D721Med (cell line): ENCODE data around the gene PCYT2.

Source experiments
- DNase-seq: peaks from one replicate; pipeline ENCODE4 v3.0.0; 2011; ENCODE audit warnings: low spot score; ENCODE audit not compliant: insufficient read length
- FAIRE-seq: peaks from 2 replicates; lab custom pipeline; 2011; peaks lifted over from hg19 to GRCh38; lab: Jason Lieb, UNC
- CTCF ChIP-seq: IDR thresholded peaks from 2 replicates; pipeline ENCODE4 v1.5.1; 2012; ENCODE audit warnings: mild to moderate bottlenecking, control low read depth; ENCODE audit not compliant: insufficient read depth; ENCODE audit errors: missing control alignments

PCYT2 gene

GRCh38 chr17:81914103-81914850 lies 3.1 kb upstream of the PCYT2 start:
- FAIRE-seq, result no peak
- TF ChIP-seq CTCF, result no peak
- DNase-seq, result no peak

DNA sequence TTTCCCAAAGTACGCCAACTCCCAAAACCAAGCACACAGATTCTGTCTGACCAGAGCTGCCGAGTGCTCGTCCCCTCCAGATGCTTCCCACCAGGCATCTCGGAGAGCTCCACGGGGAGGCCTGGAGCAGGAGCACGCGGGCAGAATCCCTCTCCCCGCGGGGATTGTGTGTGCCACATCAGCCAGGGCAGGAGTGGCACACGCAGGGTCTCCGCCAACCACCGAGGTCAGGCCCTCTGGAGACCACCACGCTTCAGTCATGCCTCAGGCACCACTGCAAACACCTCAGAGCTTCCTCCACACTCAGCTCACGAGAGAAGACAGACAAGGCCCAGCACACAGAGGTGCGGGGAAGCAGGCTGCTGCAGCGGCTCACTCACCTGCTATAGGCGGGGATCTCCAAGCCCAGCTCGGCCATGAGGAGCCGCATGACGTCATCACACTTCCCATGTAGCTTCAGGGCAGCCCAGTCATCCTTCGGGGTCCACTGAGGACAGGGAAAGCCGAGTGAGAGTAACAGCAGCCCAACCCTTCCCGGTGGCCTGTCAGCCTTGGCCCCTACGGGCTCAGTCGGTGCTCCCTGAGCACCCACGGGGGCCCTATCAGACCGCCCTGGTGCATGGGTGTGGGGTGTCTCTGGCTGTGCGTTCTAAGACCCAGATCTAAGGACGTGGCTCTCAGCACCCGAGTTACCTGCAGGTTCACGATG lies 2.3 kb upstream of the PCYT2 start:
- no peak for FAIRE-seq
- no peak for DNase-seq
- TF ChIP-seq CTCF, result no peak

DNA sequence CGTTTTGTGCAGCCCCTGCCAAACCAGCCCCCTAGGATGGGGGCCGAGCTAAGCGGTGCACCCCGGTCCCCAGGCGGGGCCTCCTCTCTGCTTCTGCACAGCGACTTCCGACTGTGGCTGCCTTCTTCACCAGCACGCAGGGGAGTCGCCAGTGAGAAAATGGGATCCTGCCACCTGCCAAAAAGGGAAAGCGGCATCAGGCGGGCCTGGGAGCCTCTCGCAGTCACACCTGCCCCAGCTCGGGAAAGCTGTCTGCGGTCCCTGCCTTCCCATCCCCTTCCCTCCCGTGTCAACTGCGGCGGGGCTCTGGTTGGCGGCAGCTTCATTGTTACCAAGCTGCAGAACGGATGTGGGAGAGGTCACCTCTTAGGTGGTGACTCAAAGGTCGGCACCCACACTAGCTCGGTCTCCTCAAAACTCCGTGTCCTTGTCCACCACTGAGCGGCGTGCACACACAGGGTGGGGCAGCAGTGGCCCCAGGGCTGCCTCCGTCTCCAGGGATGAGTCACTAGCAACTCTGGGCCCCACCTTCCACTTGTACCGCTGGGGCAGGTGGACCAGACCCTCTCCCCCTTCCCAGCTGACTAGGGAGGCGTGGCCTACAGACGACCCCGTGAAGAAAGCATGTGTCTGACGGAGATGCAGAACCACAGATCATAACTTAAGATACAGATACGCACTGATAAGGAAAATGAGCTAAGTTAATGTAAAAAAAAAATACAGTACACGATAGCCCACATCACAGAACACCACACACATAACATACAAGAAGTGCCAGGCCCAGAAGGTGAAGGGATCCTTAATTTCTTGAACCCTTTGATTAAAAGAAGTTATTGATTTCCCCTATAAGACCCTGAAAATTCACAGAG lies 1.5 kb upstream of the PCYT2 start:
- no peak for DNase-seq
- FAIRE-seq, result no peak
- no peak for TF ChIP-seq CTCF

GRCh38 chr17:81911969-81912368 lies 770 bp upstream of the PCYT2 start:
- FAIRE-seq (no peak), DNase-seq (no peak)
- TF ChIP-seq CTCF, result no peak

DNA sequence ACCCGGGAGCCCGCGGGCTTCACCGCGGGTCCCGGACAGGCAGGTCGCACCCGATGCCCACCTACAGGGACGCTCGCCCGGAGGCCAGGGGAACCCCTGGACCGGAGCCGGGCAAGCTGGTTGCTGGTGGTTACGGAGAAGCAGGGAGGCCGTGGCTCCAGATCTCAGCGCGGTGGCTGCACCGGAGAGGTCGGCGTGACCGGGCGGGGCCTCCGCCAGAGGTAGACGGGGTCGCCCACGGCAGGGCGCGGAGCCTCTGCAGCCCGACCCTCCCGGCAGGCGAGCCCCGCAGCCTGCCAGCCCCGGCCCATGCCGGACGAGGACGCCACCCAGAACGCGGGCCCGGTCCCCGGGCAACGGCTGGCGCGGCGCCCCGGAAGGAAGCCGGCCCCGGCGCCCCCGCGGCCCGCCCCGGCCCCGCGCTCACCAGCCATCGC lies 341 bp downstream of the PCYT2 start:
- DNase-seq (no peak), FAIRE-seq (no peak)
- no peak for TF ChIP-seq CTCF

DNA sequence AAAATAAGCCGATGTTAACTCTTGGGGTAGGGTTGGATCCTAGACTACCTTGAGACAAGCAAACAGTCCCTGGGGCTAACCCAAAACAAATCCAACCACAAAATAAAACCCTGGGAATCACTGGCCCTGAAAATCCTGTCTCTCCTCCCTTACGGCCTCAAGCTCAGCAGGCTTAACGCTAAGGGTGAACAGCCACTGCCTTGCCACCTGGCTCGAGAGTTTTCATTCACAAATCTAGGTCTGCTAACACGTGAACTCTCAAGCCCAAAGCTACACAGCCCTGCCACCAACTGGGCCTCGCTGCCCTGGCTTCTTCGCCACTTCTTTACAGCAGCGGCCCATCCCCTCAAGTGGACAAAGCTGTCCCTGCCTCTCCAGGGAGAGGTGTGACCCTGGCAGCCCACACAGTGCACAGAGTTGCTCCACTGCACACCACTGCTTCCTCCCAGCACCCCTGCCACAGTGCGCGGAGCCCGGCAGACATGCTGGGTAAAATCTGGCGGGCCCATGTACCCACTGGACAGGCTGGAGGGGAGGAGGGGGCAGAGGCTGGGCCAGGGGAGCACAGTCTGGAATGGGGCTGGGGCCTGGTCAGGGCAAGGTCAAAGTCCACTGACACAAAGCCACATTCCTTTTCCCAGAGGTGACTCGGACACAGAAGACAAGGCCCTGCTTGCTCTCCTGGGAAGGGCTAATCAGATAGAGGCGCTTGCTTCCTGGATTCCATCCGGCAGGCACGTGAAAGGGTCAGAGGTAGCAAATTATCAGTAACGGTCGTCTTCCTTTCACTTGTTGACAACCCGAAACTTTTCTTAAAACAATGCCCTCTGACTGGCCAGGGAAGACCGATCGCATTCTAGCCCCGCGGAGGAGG lies 996 bp downstream of the PCYT2 start:
- no peak for FAIRE-seq
- DNase-seq, result no peak

More for the DNA sequence above, 996 bp downstream of the PCYT2 start:
- no peak for TF ChIP-seq CTCF
